ENCODE measurements around the gene NTF3.

The NTF3 gene

DNA sequence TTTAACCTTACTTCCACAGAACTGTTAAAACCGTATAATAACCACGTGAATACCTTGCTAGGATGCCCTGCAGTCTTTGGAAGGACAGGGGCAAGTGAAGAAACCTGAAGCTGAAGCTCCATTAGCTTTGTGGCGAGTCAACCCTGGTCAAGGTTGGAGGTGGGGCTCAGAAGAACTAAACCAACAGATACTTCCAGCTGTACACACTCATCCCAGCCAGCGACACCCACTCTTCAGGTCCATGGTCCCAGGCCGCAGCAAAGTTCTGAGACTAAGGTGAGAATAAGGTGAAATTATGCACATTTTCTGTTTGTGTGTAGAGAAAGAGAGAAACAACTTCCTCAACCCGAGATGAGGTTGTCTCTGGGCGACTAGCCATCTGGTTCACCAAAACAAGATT, 77.6 kb downstream of the NTF3 start:
- no peak for DNase-seq

- no peak for DNase-seq
Measured at GRCh38 chr12:5510251-5510805, 78.4 kb downstream of the NTF3 start.

- DNase-seq, result no peak
Measured at GRCh38 chr12:5511256-5511643, 79.3 kb downstream of the NTF3 start.

DNA sequence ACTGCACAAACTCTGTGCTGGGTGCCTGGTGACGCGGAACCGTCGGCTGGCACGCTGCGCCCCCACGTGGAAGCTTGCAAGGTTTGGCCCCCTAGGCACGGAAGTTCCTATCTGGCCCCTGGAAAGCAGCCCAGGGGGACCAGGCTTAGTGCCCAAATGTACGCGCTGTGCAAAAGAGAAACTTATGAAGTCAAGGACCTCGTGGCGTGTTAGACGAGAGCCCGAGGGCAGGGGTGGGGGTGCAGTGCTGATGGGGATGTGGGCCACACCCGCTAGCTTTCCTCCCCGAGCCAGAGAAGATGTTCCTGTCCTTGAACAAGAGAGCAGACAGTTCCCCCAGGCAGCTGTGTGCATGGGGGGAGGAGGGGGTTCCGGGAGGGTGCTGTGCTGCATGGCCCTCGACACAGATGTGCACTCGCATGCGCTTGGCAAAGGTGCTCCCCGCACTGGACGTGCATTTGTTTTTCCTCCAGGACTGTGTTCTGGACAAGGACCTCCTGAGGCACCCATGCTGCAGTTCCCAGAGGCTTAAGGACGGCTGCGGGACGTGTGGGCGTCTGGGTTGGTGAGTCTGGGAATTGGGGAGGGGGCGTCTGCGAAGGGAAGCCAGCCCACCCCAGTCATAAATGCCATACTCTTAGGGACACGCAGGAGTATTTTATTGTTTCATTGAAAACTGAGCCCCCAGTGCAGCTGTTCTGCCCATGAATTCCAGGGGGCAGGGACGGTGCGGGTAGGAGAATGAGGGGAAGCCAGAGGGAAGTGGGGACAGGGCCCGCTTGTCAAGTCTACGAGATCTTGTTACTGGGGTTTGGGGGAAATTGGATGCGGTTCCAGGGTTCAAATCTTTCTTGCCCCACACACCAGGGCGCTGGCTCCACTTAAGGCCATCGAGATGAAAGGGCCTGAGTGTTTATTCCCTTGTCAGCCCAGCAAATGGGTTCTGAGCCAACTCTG, 80.0 kb downstream of the NTF3 start:
- no peak for DNase-seq

- DNase-seq, result no peak
Measured at GRCh38 chr12:5512601-5512970, 80.7 kb downstream of the NTF3 start.

GRCh38 chr12:5513406-5513805, 81.5 kb downstream of the NTF3 start:
- DNase-seq, result no peak

DNA sequence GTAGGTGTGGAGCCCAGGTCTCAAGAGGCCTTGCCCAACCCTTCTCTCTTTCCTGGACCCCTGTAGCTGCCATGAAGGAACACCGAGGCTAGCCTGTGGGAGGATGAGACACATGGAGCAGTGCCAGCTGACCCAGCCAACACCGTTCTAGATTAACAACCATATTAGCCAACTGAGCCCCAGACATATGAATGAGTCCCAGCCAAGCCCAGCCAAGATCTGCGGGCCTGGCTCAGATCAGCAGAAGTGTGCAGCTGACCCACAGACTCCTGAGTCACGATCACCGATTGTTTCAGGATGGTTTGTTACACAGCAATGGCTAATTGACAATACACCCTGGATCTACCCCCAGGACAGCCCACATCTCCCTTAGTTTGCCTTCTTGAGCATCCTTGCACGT, 82.1 kb downstream of the NTF3 start:
- DNase-seq, result no peak

DNA sequence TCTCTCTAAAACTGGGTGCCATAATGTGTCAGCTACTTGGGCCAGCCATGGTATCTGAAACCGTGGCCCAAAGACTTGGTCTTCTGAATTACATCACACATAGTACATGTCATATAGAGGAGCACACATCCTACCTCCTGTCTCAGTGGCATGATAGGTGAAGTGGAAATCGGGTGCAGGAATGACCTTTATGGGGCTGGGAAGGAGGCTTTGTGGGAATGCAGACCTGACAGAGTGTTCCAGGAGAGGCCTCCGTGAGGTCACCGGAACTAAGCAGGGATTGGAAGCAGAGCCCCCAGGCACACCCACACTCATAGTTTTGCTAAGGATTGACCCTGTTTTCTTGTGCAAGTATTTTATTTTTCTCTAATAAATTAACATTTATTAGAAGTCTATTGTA, 82.6 kb downstream of the NTF3 start:
- DNase-seq, result no peak

GRCh38 chr12:5515458-5515857, 83.5 kb downstream of the NTF3 start:
- no peak for DNase-seq

GRCh38 chr12:5516371-5517241, 84.7 kb downstream of the NTF3 start:
- DNase-seq, result no peak

DNA sequence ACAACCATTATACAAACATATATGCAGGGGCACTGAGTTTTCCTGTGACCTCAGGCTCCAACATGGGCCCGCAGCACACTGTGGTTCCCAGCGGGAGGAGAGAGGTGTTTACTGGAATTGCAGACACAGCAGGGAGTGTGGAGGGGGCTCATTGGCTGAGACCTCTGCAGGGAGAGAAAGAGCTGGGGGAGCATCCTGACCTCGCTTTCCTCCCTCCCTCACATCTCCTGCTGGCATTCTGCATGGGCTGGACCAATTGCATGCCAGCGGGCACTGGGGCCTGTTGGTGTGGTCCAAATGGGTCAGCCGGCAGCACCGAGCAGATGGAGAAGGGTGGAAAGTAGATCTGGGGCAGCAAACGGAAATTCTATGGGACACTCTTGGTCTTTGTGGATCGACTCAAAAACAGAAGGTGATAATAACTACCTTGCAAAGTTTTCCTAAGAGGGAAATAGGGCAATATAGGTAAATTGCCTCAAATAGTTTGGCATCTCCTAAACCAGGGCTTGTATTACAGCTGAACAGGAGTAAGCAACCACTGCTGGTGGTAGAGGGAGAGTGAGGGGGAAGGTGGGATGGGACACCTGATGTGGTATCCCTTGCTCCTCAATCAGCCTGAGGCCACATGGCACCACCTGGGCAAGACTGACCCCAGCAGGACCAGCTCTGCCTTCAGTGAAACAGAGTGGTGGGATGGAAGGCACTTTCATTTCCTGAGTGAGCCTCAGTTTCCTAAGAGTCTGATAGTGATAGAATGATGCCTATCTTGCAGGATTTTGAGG, 86.9 kb downstream of the NTF3 start:
- no peak for DNase-seq

DNA sequence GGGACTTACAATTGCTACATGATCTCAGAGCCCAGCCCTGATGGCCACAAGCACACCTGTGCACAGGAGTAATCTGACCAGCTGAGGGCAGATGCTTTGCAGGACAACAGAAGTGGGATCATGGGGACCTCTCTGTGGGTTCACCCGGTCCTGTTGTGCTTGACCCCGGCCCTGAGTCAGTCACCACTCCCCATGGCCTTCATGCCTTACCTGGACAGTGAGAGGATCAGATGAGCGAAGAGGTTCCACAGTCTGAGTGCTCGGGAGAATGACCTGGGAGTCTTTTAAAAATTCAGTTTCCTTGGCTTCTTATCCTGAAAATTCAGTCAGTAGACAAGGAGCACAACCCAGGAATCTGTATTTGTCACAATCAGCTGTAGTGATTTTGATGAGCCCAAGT, 88.1 kb downstream of the NTF3 start:
- no peak for DNase-seq

DNA sequence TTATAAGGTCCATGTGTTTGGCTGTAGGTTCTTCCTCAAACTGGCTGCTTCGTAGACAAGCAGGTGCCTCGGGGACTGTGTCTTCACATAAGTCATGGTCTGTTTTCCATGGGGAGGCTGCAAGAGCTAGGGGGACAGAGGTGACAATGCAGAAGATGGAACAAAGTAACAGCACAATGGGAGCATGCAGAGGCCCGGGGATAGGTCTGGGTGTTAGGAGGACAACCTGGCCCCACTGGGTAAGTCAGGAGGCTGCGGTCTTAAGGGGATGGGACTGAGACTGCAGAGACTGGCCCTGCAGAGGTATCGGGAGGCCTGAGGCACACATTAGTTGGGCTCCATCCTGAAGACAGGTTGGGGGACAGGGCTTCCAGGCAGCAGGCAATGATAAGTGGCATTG, 88.9 kb downstream of the NTF3 start:
- no peak for DNase-seq

DNA sequence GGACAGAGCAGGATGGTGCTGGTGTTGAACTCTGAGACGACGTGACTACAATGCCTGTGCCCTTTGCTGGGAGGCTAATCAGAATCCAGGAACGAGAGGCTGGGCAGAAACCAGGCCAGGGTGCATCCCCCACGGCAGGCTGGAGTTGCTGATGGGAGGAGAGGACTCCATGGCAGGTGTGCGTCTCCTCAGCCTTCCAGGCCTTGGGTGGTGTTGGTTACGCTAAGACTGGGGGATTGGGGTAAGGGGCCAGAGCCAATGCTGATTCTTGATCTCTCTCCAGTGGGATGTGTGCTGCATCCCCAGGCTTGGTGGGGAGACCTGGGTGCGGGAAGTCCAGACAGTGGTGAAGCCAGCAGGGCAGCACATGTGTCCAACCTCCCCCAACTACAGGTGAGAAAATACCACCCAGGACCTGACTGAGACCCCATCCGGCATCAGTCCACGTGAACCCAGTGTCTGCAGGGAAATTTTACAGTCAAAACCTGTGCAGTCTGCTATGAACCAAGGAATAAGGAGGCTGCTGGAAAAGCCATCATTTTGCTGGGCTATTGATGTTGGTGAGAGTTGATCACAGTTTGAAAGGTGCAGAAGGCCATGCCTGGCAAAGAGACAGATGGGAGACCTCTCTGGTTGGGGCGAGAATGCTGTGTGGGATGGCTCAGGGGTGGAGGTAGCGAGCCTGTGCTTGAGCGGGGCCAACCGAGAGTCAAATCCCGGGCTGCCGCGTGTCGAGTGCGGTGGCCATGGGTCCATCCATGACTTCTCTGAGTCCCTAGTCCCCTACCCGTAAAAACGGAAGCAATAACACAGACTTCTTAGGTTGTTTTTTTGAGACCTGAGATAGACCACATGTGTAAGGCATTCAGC, 89.8 kb downstream of the NTF3 start:
- DNase-seq, result no peak

GRCh38 chr12:5522432-5523335, 90.8 kb downstream of the NTF3 start:
- DNase-seq, result no peak

DNA sequence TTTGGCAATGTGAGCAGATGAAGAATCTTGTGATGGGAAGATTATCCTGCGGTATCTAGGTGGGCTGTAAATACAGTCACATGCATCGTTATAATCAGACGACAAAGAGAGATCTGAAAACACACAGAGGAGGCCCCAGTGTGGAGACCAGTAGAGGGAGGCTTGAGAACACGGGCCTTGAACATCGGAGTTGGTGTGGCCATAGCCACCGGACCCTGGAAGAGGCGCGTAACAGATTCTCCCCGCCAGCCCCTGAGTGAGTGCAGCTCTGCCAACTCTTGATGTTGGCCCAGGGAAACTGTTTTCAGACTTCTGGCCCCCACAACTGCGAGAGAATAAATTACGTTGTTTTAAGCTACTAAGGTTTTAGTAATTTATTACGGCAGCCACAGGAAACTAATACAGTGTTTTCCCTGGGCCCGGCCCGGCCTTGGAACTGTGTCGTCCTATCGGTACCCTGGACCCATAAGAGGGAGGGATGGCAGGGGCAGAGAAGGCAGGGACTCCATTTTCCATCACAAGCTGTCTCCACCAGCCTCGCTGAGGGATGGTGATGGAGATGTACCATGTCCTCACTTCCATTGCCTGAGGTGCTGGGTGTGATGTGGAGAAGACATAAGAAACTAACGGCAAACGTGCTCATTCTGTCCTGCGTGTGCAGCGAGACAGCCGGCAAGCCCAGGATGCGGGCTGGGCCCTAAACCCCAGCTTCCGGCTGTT, 91.6 kb downstream of the NTF3 start:
- no peak for DNase-seq

GRCh38 chr12:5524116-5524768, 92.3 kb downstream of the NTF3 start:
- no peak for DNase-seq

Data from amygdala (tissue), 56 donors.